CD14-positive monocyte (primary cell): ENCODE data around the gene MYOM1. TPM values are rescaled to one million over a fixed set of nuclear protein-coding genes. Genes with fewer than 3 reads are reported as not detected.

ENCODE experiments used
- DNase-seq, 3 donors: peaks; one replicate each; pipeline ENCODE4 v3.0.0-alpha.2; 2011 to 2022
- H2AFZ ChIP-seq: 2 replicates; pipeline ENCODE4 v1.6.0; 2012; ENCODE audit warnings: mild to moderate bottlenecking, low read depth, low read length, inconsistent platforms; ENCODE audit not compliant: insufficient read depth, poor library complexity, severe bottlenecking
- H3K27ac ChIP-seq, 2 donors: 1 replicate in 1 of 2; 2 replicates in 1 of 2; pipeline ENCODE4 v1.5.1; 2012 to 2013; ENCODE audit warnings: low read length in 2 of 2, control low read depth in 1 of 2, inconsistent platforms in 1 of 2, low read depth in 1 of 2, mild to moderate bottlenecking in 1 of 2
- H3K27me3 ChIP-seq, 2 donors: one replicate each; pipeline versions ENCODE4 v1.6.0 to v1.6.1; 2011 to 2013; ENCODE audit warnings: low read length in 2 of 2; ENCODE audit not compliant: control insufficient read depth in 2 of 2, insufficient read depth in 2 of 2
- H3K36me3 ChIP-seq, 2 donors: replicated peaks in 1 of 2; 1 replicate in 1 of 2; 2 replicates in 1 of 2; pipeline versions ENCODE4 v1.5.1 to v1.6.1; 2012 to 2013; ENCODE audit warnings: low read length in 2 of 2, control low read depth in 1 of 2, inconsistent platforms in 1 of 2, mild to moderate bottlenecking in 1 of 2; ENCODE audit not compliant: insufficient read depth in 2 of 2, control insufficient read depth in 1 of 2
- H3K4me1 ChIP-seq, 2 donors: 1 replicate in 1 of 2; 2 replicates in 1 of 2; pipeline versions ENCODE4 v1.5.1 to v1.6.1; 2012 to 2013; ENCODE audit warnings: low read length in 2 of 2, control low read depth in 1 of 2, inconsistent platforms in 1 of 2, mild to moderate bottlenecking in 1 of 2, moderate library complexity in 1 of 2; ENCODE audit not compliant: insufficient read depth in 2 of 2, control insufficient read depth in 1 of 2
- H3K4me2 ChIP-seq: replicated peaks from 2 replicates; pipeline ENCODE3; 2012; ENCODE audit warnings: low read length, moderate library complexity, mild to moderate bottlenecking; ENCODE audit not compliant: poor library complexity, severe bottlenecking; ENCODE audit errors: extremely low read depth
- H3K4me3 ChIP-seq, 3 experiments: fragments of 200-600 bp in 1 of 3; sonication (generic) in 1 of 3; replicated peaks in 1 of 3; 1 replicate in 2 of 3; 2 replicates in 1 of 3; pipeline ENCODE4 v1.5.1; 2011 to 2013; ENCODE audit warnings: low read length in 3 of 3, mild to moderate bottlenecking in 3 of 3, control low read depth in 2 of 3, low read depth in 2 of 3, inconsistent platforms in 1 of 3, moderate library complexity in 1 of 3
- H3K79me2 ChIP-seq: 2 replicates; pipeline ENCODE4 v1.6.0; 2012; ENCODE audit warnings: mild to moderate bottlenecking, control low read depth, inconsistent platforms, low read length, moderate library complexity; ENCODE audit not compliant: insufficient read depth
- H3K9ac ChIP-seq: 2 replicates; pipeline ENCODE4 v1.6.0; 2017; ENCODE audit warnings: low read length, mild to moderate bottlenecking; ENCODE audit not compliant: insufficient read depth, poor library complexity, severe bottlenecking
- H3K9me3 ChIP-seq, 2 donors: replicated peaks in 1 of 2; 1 replicate in 1 of 2; 2 replicates in 1 of 2; pipeline versions ENCODE4 v1.5.1 to v1.6.1; 2012 to 2013; ENCODE audit warnings: low read length in 2 of 2, control low read depth in 1 of 2; ENCODE audit not compliant: control insufficient read depth in 1 of 2, insufficient read depth in 1 of 2
- H4K20me1 ChIP-seq: 2 replicates; pipeline ENCODE4 v1.6.0; 2012; ENCODE audit warnings: mild to moderate bottlenecking, low read length, control low read depth, moderate library complexity; ENCODE audit not compliant: insufficient read depth
- H3K27ac Mint-ChIP-seq, 7 donors: one replicate each; pipeline ENCODE4 v1.8.0; 2020; ENCODE audit warnings: mild to moderate bottlenecking in 7 of 7, mixed read lengths in 7 of 7, moderate library complexity in 6 of 7, inconsistent platforms in 2 of 7
- H3K27me3 Mint-ChIP-seq, 3 donors: one replicate each; pipeline ENCODE4 v1.8.0; 2021 to 2022; ENCODE audit warnings: low read depth in 3 of 3, mild to moderate bottlenecking in 3 of 3, mixed read lengths in 3 of 3, moderate library complexity in 3 of 3, inconsistent platforms in 1 of 3
- H3K36me3 Mint-ChIP-seq, 2 donors: one replicate each; pipeline ENCODE4 v1.8.0; 2020; ENCODE audit warnings: mixed read lengths in 2 of 2, inconsistent platforms in 1 of 2, mild to moderate bottlenecking in 1 of 2
- H3K4me1 Mint-ChIP-seq: one replicate; pipeline ENCODE4 v1.8.0; 2020; ENCODE audit warnings: mild to moderate bottlenecking, mixed read lengths
- H3K4me3 Mint-ChIP-seq, 2 donors: one replicate each; pipeline ENCODE4 v1.8.0; 2020; ENCODE audit warnings: mild to moderate bottlenecking in 2 of 2, mixed read lengths in 2 of 2, moderate library complexity in 1 of 2
- H3K9me3 Mint-ChIP-seq, 7 donors: one replicate each; pipeline ENCODE4 v1.8.0; 2020 to 2022; ENCODE audit warnings: mixed read lengths in 7 of 7, mild to moderate bottlenecking in 6 of 7, moderate library complexity in 6 of 7, inconsistent platforms in 2 of 7
- WGBS: methylation state at CpG from one replicate; pipeline ENCODE4 v1.1.5; 2013; ENCODE audit warnings: missing lambda C conversion rate; ENCODE audit not compliant: insufficient coverage; 5-methylcytosine and 5-hydroxymethylcytosine counted together
- intact Hi-C, 2 donors: fragments of 100-400 bp; cut with micrococcal nuclease; formaldehyde crosslinking; loops; one replicate each; pipeline versions ENCODE4 v1.15.0 to v1.15.1; 2023
- polyA plus RNA-seq, 3 donors: library from polyadenylated mRNA; depleted of rRNA in 1 of 3; unstranded in 2 of 3; stranded (reverse) in 1 of 3; fragments of 300-500 nt in 2 of 3; fragments of >200 nt in 1 of 3; fragmentation: Illumina TruSeq in 2 of 3; gene quantifications; 1 replicate in 2 of 3; 2 replicates in 1 of 3; pipeline ENCODE4 v1.2.3, GENCODE V29; 2012 to 2021
- TF ChIP-seq, protein P1 (sequence below): fragments of 200-600 bp; IDR thresholded peaks from one replicate; pipeline ENCODE4 v1.8.0; 2022; ENCODE audit warnings: antibody characterized with exemption, mild to moderate bottlenecking

Gene MYOM1
- polyA plus RNA-seq, 3 donors, result 0.05 to 0.95 (median 0.22) TPM

DNA sequence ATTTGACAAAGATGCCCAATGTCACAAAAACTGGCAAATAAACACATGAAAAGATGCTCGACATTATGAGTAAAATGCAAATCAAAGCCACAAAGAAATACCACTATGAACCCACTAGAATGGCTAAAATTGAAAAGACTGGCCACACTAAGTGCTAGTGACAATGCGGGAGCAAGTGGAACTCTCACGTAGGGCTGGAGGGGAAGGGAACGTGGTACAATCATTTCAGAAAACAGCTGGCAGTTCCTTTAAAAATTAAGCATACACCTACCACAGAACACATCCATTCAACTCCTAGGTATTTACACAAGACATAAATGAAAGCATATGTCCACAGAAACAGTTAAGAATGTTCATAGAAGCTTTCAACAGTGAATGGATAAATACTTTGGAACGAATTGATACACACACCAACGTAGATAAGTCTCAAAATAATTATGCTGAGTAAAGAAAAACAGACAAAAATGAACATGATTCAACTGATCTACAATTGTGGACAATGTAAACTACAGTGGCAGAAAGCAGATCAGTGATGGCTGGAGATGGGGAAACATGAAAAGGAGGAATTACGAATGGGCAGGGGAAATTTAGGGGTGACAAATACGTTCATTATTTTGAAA is 71.7 kb downstream of the MYOM1 start:
- Mint-ChIP-seq H3K27ac (peak overlapping the region in 1 of 7 donors; percentile 43), H3K4me3 (no peak overlapping the region), H3K36me3 (no peaks in the 10 kb centered on the region), H3K4me1 (peaks cover 3% of the 10 kb centered on the region), H3K27me3 (peaks cover 0 to 2% (median 1%) of the 10 kb centered on the region in 3 donors), H3K9me3 (peaks cover 0 to 6% (median 1%) of the 10 kb centered on the region in 7 donors)
- Histone ChIP-seq H3K27ac (no peak overlapping the region), H3K9me3 (peaks cover 0 to 3% of the 10 kb centered on the region in 2 donors), H2AFZ (no peak overlapping the region), H3K36me3 (no peaks in the 10 kb centered on the region), H3K4me3 (no peak overlapping the region), H3K79me2 (no peaks in the 10 kb centered on the region), H3K9ac (no peak overlapping the region), H3K27me3 (no peaks in the 10 kb centered on the region), H4K20me1 (no peaks in the 10 kb centered on the region), H3K4me1 (no peaks in the 10 kb centered on the region), H3K4me2 (no peak overlapping the region)
- DNase-seq, result no peak
- TF ChIP-seq, protein P1, sequence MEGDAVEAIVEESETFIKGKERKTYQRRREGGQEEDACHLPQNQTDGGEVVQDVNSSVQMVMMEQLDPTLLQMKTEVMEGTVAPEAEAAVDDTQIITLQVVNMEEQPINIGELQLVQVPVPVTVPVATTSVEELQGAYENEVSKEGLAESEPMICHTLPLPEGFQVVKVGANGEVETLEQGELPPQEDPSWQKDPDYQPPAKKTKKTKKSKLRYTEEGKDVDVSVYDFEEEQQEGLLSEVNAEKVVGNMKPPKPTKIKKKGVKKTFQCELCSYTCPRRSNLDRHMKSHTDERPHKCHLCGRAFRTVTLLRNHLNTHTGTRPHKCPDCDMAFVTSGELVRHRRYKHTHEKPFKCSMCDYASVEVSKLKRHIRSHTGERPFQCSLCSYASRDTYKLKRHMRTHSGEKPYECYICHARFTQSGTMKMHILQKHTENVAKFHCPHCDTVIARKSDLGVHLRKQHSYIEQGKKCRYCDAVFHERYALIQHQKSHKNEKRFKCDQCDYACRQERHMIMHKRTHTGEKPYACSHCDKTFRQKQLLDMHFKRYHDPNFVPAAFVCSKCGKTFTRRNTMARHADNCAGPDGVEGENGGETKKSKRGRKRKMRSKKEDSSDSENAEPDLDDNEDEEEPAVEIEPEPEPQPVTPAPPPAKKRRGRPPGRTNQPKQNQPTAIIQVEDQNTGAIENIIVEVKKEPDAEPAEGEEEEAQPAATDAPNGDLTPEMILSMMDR, result no peak
- intact Hi-C loops, result no loop called here
- WGBS, result 94% methylated on average over 5 of the region's 8 CpGs

GRCh38 chr18:3140986-3141639 is 78.7 kb downstream of the MYOM1 start:
- Mint-ChIP-seq H3K27ac (no peak overlapping the region), H3K36me3 (no peaks in the 10 kb centered on the region), H3K4me1 (no peaks in the 10 kb centered on the region), H3K9me3 (peaks cover 5 to 15% (median 11%) of the 10 kb centered on the region in 7 donors), H3K27me3 (peaks cover 0 to 2% (median 0%) of the 10 kb centered on the region in 3 donors), H3K4me3 (no peak overlapping the region)
- Histone ChIP-seq H3K27ac (no peak overlapping the region), H3K4me1 (no peaks in the 10 kb centered on the region), H3K36me3 (no peaks in the 10 kb centered on the region), H3K79me2 (no peaks in the 10 kb centered on the region), H3K9me3 (peaks cover 0 to 10% of the 10 kb centered on the region in 2 donors), H3K4me2 (no peak overlapping the region), H2AFZ (no peak overlapping the region), H4K20me1 (no peaks in the 10 kb centered on the region), H3K4me3 (no peak overlapping the region), H3K9ac (no peak overlapping the region), H3K27me3 (no peaks in the 10 kb centered on the region)
- intact Hi-C loops, result no loop called here
- TF ChIP-seq, protein P1, result no peak
- 100% methylated on average over 2 of the region's 10 CpGs for WGBS
- DNase-seq, result no peak
